Body of pancreas (tissue), 4 donors: ENCODE results near the gene DCXR.

Experiments used
- POLR2A ChIP-seq, 3 donors: fragments of 450-650 bp; IDR thresholded peaks; one replicate each; pipeline ENCODE4 v1.6.1; 2016; ENCODE audit warnings: antibody characterized with exemption in 3 of 3, mild to moderate bottlenecking in 2 of 3
- TF ChIP-seq, protein P1 (sequence below), 7 experiments: fragments of 450-650 bp in 4 of 7; fragments of 200-600 bp in 3 of 7; sonication (generic) in 3 of 7; IDR thresholded peaks; one replicate each; pipeline ENCODE4 v1.5.1; 2016 to 2019; ENCODE audit warnings: antibody characterized with exemption in 7 of 7

DNA sequence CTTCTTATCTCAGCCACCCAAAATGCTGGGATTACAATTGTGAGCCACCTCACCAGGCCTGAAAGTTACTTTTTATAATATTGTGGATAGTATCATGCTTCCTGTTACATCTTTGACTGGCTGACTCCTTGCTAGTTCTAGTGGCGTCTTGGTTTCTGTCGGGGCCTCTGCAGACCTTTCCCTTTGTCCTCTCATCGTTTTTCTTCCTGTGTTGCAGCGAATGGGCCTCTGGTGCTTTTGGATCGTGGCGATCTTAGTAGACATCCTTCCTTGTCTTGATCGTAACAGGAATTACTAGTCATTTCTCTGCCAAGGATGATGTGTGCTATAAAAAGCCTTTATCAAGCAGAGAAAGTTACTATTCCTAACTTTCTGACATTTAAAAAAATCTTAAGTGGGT, 39.3 kb downstream of the DCXR start:
- no peak for TF ChIP-seq POLR2A (IDR thresholded peaks at IDR 0.05)
- TF ChIP-seq, protein P1, sequence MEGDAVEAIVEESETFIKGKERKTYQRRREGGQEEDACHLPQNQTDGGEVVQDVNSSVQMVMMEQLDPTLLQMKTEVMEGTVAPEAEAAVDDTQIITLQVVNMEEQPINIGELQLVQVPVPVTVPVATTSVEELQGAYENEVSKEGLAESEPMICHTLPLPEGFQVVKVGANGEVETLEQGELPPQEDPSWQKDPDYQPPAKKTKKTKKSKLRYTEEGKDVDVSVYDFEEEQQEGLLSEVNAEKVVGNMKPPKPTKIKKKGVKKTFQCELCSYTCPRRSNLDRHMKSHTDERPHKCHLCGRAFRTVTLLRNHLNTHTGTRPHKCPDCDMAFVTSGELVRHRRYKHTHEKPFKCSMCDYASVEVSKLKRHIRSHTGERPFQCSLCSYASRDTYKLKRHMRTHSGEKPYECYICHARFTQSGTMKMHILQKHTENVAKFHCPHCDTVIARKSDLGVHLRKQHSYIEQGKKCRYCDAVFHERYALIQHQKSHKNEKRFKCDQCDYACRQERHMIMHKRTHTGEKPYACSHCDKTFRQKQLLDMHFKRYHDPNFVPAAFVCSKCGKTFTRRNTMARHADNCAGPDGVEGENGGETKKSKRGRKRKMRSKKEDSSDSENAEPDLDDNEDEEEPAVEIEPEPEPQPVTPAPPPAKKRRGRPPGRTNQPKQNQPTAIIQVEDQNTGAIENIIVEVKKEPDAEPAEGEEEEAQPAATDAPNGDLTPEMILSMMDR (IDR thresholded peaks at IDR 0.05): no peak
